CD4-positive, alpha-beta T cell treated with Interleukin-4 for 4 hours (primary cell): ENCODE data around the gene APOL5.

Experiments
- DNase-seq: peaks from one replicate; pipeline ENCODE4 v3.0.0-alpha.2; 2020

The APOL5 gene

DNA sequence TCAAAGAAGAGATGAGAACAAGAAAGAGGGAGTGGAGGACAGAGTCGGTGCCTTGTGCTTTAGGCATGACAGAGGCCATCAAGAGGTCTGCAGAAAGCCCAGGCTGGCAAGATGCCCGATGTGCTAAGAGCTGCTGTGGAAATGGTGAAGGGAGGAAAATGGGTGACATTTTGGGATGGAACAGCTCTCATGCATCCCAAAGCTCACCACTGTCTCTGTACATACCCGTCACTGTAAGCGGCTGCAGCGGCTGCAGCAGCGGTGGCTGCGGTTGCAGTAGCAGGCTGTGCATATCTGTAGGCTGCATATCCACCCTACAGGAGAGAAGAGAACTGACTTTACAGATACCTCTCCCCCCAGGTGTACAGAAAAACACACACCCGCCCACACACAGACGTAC is 28.6 kb downstream of the APOL5 start:
- no peak for DNase-seq

DNA sequence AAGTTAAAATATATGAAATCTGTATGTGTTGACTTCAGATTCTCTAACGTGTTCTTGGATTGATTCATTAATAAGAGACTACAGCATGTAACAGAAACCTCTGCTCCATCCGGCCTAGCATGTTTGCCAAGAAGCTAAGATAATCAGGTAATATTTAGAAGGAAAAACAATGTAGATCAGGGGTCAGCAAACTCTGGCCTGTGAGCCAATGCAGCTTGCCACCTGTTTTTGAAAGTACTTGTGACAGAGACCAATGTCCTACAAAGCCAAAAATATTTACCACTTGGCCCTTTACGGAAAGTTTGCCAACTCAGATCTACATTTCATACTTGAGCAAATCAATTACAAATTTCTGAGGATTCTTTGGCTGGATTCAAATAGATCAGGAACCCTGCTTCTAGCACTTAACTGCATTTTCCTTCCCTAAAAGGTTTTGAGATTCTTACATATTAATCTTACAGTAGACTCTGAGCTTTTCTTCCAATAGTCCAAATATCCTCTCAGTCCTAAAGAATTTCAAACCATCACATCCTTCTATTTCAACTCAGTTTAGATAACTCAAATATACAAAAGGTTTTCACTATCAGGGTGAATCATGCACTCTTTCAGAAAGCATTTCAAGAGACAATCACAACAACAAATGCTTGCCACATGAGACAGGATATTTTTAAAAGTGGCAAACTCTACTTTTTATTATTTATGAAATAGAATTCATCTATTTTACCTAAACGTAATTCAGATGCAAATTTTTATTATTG is 29.5 kb downstream of the APOL5 start:
- no peak for DNase-seq

- DNase-seq, result no peak
Observed at GRCh38 chr22:35749808-35750207, 32.1 kb downstream of the APOL5 start.

- no peak for DNase-seq
Observed at GRCh38 chr22:35752006-35752862, 34.6 kb downstream of the APOL5 start.

- DNase-seq, result no peak
Observed at GRCh38 chr22:35752863-35753189, 35.2 kb downstream of the APOL5 start.

DNA sequence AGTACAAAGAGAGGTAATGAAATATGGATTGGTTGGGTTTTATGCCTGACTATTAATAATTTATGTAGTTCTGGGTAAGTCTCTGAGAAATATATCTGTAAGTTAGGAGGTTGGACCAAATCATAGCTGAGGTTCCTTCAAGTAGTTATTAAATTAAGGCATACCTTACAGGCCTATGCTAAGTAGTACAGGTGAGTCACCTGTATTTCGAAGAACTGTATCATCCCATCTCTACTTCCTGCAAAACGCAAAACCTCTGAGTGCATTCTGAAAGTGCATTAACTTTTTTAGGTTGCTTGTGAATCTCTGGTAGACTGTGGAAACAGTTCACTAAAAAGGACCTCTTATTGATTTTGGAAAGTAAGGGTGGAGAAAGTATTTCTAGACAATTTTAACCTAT is 37.1 kb downstream of the APOL5 start:
- no peak for DNase-seq

DNA sequence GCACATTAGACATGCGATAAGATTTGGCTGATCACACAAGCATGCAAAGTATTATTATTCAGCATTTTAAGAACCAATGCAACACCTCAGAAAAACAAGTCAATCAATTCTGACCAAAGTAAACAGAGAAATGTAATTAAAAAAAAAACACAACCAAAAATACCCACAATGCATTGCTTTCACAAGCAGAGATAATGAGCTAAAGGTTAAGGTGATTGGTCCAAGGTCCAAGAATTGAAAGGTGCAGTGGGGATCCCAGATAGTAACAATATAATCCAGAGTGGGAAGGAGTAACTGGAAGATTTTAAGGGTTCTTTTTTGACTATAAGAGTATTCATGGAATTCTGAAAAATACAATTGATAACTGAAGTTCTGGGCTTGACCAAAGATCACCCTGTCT is 39.0 kb downstream of the APOL5 start:
- DNase-seq, result no peak

DNA sequence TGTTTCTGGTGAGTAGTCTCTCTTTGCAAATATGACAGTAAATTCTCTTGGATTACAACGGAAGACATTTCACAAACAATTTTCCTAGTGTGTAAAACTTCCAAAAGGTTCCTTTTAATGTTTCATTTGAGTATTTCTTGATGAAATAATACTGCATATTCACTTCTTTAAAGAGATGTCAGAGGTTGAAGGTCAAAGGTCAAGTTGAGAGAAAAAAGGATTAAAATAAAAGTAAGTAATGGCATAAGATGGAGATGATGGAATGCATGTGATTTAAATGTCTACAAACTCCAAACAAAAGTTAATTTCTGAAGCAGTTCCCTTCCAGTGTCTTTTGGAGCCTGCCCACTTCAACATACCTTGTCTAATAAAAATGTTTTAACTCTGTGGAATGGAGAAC is 40.7 kb downstream of the APOL5 start:
- DNase-seq, result no peak

- DNase-seq, result no peak
Observed at GRCh38 chr22:35761037-35761436, 43.4 kb downstream of the APOL5 start.

DNA sequence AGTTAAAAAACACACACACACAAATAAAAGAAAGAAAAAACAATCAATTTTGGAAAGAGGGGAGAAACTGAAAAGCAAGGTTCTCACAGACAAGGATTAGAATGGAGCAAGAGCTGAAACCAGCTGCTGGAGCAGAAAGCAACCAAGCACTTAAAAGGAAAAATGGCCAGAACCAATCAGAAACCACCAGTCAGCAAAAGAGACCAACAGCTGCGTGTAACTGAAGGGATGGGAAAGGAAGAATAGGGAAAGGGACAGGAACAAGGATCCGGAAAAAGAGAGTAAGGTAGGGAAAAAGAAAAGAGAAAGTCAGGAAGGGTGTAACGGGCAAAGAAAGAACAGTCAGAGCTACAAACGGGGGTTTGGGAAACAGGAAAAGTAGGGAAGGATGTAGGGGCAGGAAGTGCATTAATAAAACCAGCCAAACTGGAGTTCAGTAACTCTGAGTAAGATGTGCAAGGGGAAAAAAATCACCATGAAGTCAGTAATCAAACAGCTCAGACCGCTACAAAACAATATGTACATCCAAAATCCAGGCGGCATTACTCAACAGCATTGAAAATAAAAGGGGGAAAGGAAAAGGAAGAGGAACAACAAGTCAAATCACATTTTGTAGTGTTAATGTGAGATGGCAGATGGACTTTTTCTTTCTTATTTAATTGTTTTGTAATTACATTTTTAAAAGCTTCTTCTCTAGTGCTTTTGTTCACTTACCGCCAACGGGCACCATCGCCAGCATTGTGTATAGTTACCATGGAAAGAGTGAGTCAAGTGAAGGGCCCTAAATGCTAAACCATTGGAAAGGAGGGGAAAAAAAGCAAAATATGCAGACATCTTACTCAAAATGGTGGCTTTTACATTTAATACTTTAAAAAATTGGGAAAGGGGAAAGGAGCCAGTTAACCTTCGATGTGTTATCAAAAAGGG is 49.2 kb downstream of the APOL5 start:
- DNase-seq, result no peak

DNA sequence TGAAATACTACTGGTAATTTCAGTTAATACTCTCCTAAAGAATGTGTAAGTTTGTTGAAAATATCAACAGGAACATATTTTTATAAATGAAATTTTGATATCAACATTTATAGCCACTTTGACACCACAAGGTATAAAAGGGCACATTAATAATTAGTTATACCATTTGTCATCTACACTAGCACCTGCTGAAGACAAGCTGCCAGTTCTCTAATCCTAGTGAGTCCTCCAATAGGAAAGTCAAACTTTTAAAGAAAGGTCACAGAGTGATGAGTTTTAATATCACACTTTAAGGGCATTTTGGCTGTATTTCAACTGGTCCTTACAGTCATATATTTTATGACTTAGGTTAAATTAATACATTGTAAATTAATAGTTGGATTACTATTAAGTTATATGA is 52.3 kb downstream of the APOL5 start:
- no peak for DNase-seq

GRCh38 chr22:35775339-35775738 is 57.7 kb downstream of the APOL5 start:
- no peak for DNase-seq

- no peak for DNase-seq
Observed at GRCh38 chr22:35777335-35777975, 59.8 kb downstream of the APOL5 start.
